ENCODE data around the gene TMCO2.

TMCO2 gene

GRCh38 chr1:40257688-40258444, 10.1 kb downstream of the TMCO2 start, which contains the start of gene ZMPSTE24:
ZMPSTE24 (plus strand) TSS chr1:40258236; CDS start chr1:40258272, 36 bp downstream.
- H3K9ac ChIP-seq (ENCODE audit: low read length), result peak within 1 kb of the TSS; percentile 92
- no peaks in the 10 kb centered on the region for H3K9me3 ChIP-seq (ENCODE audit: control insufficient read depth, low read length)
- H3K4me1 ChIP-seq (ENCODE audit: control insufficient read depth, insufficient read depth, low read length), result peaks cover 21% of the 10 kb centered on the region
- peak; percentile 98 for DNase-seq (ENCODE audit: low read depth)
- peaks cover 28% of the 10 kb centered on the region for H3K36me3 ChIP-seq (ENCODE audit: control insufficient read depth, insufficient read depth, low read length, severe bottlenecking)
- H3K27me3 ChIP-seq (replicated peaks; ENCODE audit: control insufficient read depth, insufficient read depth, low read length), result no peaks in the 10 kb centered on the region
- H3K4me3 ChIP-seq (ENCODE audit: low read length), result peak within 1 kb of the TSS; percentile 98

DNA sequence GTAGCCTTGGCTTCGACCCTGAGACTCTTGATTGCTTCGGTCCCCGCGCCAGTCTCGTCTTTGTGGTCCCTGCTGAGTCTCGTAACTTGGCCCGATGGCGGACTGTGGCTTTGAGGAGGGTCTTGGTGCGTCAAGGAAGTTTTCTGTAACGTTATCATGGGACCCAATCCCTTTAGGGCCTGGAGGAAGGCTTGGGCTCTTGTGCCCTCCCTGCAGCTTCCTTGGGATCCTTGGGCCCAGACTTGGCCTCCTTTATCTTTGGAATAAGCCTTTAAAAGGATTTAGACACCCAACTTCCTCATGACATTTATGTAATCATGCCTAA, 10.7 kb downstream of the TMCO2 start:
- peak overlapping the region; percentile 98 for H3K4me3 ChIP-seq (ENCODE audit: low read length)
- peaks cover 26% of the 10 kb centered on the region for H3K4me1 ChIP-seq (ENCODE audit: control insufficient read depth, insufficient read depth, low read length)
- H3K27me3 ChIP-seq (replicated peaks; ENCODE audit: control insufficient read depth, insufficient read depth, low read length), result no peaks in the 10 kb centered on the region
- peak; percentile 54 for DNase-seq (ENCODE audit: low read depth)
- peak overlapping the region; percentile 92 for H3K9ac ChIP-seq (ENCODE audit: low read length)
- H3K36me3 ChIP-seq (ENCODE audit: control insufficient read depth, insufficient read depth, low read length, severe bottlenecking), result peaks cover 33% of the 10 kb centered on the region
- no peaks in the 10 kb centered on the region for H3K9me3 ChIP-seq (ENCODE audit: control insufficient read depth, low read length)

GRCh38 chr1:40264354-40264781, 16.6 kb downstream of the TMCO2 start:
- Histone ChIP-seq H3K4me1 (ENCODE audit: control insufficient read depth, insufficient read depth, low read length) (peaks cover 42% of the 10 kb centered on the region), H3K4me3 (ENCODE audit: low read length) (no peak overlapping the region), H3K27me3 (replicated peaks; ENCODE audit: control insufficient read depth, insufficient read depth, low read length) (no peaks in the 10 kb centered on the region), H3K9me3 (ENCODE audit: control insufficient read depth, low read length) (no peaks in the 10 kb centered on the region), H3K9ac (ENCODE audit: low read length) (no peak overlapping the region), H3K36me3 (ENCODE audit: control insufficient read depth, insufficient read depth, low read length, severe bottlenecking) (peaks cover 61% of the 10 kb centered on the region)
- no peak for DNase-seq (ENCODE audit: low read depth)

GRCh38 chr1:40265298-40265697, 17.6 kb downstream of the TMCO2 start:
- H3K9ac ChIP-seq (ENCODE audit: low read length), result no peak overlapping the region
- peaks cover 42% of the 10 kb centered on the region for H3K4me1 ChIP-seq (ENCODE audit: control insufficient read depth, insufficient read depth, low read length)
- H3K27me3 ChIP-seq (replicated peaks; ENCODE audit: control insufficient read depth, insufficient read depth, low read length), result no peaks in the 10 kb centered on the region
- no peak overlapping the region for H3K4me3 ChIP-seq (ENCODE audit: low read length)
- no peaks in the 10 kb centered on the region for H3K9me3 ChIP-seq (ENCODE audit: control insufficient read depth, low read length)
- peaks cover 68% of the 10 kb centered on the region for H3K36me3 ChIP-seq (ENCODE audit: control insufficient read depth, insufficient read depth, low read length, severe bottlenecking)
- no peak for DNase-seq (ENCODE audit: low read depth)

DNA sequence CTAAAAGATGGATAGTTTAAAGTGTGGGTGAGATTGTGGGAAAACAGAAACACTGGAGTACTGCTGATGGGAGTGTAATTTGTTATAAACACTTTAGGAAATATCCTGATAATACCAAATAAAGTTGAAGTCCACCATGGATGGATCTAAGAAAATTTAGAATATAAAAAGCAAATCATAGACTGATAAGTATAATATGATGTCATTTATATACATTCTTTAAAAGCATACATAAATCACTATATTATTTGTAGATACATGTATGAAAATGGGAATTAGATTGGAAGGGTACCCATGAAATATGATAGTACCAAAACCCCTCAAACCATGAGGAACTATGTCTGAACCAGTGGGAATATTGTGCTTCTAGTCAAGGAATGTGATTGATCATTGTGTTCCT, 18.2 kb downstream of the TMCO2 start:
- H3K9me3 ChIP-seq (ENCODE audit: control insufficient read depth, low read length), result no peaks in the 10 kb centered on the region
- H3K36me3 ChIP-seq (ENCODE audit: control insufficient read depth, insufficient read depth, low read length, severe bottlenecking), result peaks cover 68% of the 10 kb centered on the region
- H3K27me3 ChIP-seq (replicated peaks; ENCODE audit: control insufficient read depth, insufficient read depth, low read length), result no peaks in the 10 kb centered on the region
- H3K4me1 ChIP-seq (ENCODE audit: control insufficient read depth, insufficient read depth, low read length), result peaks cover 44% of the 10 kb centered on the region
- H3K9ac ChIP-seq (ENCODE audit: low read length), result no peak overlapping the region
- H3K4me3 ChIP-seq (ENCODE audit: low read length), result no peak overlapping the region
- DNase-seq (ENCODE audit: low read depth), result no peak

DNA sequence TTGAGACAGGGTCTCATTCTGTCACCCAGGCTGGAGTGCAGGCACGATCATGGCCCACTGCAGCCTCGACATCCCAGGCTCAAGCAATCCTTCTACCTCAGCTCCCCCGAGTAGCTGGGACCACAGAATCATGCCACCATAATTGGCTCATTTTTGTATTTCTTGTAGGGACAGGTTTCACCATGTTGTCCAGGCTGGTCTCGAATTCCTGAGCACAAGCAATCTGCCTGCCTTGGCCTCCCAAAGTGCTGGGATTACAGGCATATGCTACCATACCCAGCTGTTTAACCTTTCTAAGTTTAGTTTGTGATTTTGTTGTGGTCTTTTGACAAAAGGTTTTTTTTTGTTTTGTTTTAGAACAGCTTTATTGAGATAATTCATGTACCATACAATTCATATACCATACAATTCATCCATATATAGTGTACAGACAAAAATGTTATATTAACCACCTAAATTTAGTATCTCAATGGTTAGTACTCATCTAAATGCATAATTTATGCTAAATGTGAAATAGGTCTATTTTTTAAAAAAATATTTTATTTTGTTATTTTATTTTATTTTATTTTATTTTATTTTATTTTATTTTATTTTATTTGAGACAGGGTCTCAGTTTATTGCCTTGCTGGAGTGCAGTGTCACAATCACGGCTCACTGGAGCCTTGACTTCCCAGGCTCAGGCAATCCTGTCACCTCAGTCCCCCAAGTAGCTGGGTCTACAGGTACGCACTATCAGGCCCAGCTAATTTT, 19.2 kb downstream of the TMCO2 start:
- Histone ChIP-seq H3K4me1 (ENCODE audit: control insufficient read depth, insufficient read depth, low read length) (peaks cover 44% of the 10 kb centered on the region), H3K4me3 (ENCODE audit: low read length) (peak overlapping the region; percentile 48), H3K27me3 (replicated peaks; ENCODE audit: control insufficient read depth, insufficient read depth, low read length) (no peaks in the 10 kb centered on the region), H3K9ac (ENCODE audit: low read length) (no peak overlapping the region), H3K9me3 (ENCODE audit: control insufficient read depth, low read length) (no peaks in the 10 kb centered on the region), H3K36me3 (ENCODE audit: control insufficient read depth, insufficient read depth, low read length, severe bottlenecking) (peaks cover 68% of the 10 kb centered on the region)
- DNase-seq (ENCODE audit: low read depth), result no peak

DNA sequence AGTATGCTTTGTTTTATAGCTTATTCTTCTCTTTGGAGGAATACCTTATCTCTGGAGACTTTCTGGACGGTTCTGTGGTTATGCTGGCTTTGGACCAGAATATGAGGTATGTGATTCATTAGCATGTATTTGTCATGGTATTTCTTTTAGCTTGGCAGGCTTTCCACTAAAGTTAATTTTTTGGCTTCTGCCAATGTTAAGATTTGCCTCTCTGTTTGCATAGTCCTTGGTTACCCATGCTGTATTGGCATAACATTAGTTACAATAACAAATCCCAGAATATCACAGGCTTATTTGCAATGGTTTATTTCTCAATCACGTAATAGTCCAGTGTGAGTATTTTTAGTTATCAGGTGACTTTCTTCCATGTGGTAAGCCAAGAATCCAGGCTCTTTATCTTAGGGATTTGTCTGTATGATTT, 20.0 kb downstream of the TMCO2 start:
- H3K9ac ChIP-seq (ENCODE audit: low read length), result peak overlapping the region; percentile 68
- peaks cover 40% of the 10 kb centered on the region for H3K4me1 ChIP-seq (ENCODE audit: control insufficient read depth, insufficient read depth, low read length)
- H3K9me3 ChIP-seq (ENCODE audit: control insufficient read depth, low read length), result no peaks in the 10 kb centered on the region
- peaks cover 68% of the 10 kb centered on the region for H3K36me3 ChIP-seq (ENCODE audit: control insufficient read depth, insufficient read depth, low read length, severe bottlenecking)
- peak; percentile 95 for DNase-seq (ENCODE audit: low read depth)
- peak overlapping the region; percentile 48 for H3K4me3 ChIP-seq (ENCODE audit: low read length)
- no peaks in the 10 kb centered on the region for H3K27me3 ChIP-seq (replicated peaks; ENCODE audit: control insufficient read depth, insufficient read depth, low read length)

GRCh38 chr1:40268211-40268610, 20.5 kb downstream of the TMCO2 start:
- Histone ChIP-seq H3K27me3 (replicated peaks; ENCODE audit: control insufficient read depth, insufficient read depth, low read length) (no peaks in the 10 kb centered on the region), H3K9me3 (ENCODE audit: control insufficient read depth, low read length) (no peaks in the 10 kb centered on the region), H3K4me3 (ENCODE audit: low read length) (peak overlapping the region; percentile 12), H3K36me3 (ENCODE audit: control insufficient read depth, insufficient read depth, low read length, severe bottlenecking) (peaks cover 67% of the 10 kb centered on the region), H3K4me1 (ENCODE audit: control insufficient read depth, insufficient read depth, low read length) (peaks cover 36% of the 10 kb centered on the region), H3K9ac (ENCODE audit: low read length) (peak overlapping the region; percentile 68)
- no peak for DNase-seq (ENCODE audit: low read depth)

- Histone ChIP-seq H3K9ac (ENCODE audit: low read length) (no peak overlapping the region), H3K4me3 (ENCODE audit: low read length) (no peak overlapping the region), H3K27me3 (replicated peaks; ENCODE audit: control insufficient read depth, insufficient read depth, low read length) (no peaks in the 10 kb centered on the region), H3K4me1 (ENCODE audit: control insufficient read depth, insufficient read depth, low read length) (peaks cover 30% of the 10 kb centered on the region), H3K36me3 (ENCODE audit: control insufficient read depth, insufficient read depth, low read length, severe bottlenecking) (peaks cover 69% of the 10 kb centered on the region), H3K9me3 (ENCODE audit: control insufficient read depth, low read length) (no peaks in the 10 kb centered on the region)
- DNase-seq (ENCODE audit: low read depth), result no peak
Measured at GRCh38 chr1:40270152-40270834, 22.6 kb downstream of the TMCO2 start.

DNA sequence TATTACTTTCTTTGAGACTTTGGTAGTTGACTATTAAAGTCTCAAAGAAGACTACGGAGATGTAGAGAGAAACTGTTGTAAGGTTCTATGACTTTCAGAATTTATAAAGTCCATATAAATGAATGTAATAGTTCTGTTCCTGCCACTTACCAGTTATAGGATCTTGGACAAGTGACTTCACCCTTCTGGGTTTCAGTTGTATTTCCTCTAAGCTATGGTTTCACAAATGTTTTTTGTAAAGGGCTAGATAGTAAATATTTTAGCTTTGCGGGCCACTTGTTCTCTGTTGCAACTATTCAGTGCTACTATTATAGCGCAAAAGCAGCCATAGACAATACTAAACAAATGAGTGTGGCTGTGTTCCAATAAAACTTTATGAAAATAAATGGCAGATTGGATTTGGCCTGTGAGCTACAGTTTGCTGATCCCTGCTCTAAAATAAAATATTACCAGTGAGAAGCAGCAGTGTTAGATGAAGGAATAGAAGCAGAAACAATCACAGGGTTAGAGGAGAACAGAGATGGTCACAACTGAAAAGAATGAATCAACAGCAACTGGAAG, 25.0 kb downstream of the TMCO2 start:
- Histone ChIP-seq H3K4me3 (ENCODE audit: low read length) (no peak overlapping the region), H3K9me3 (ENCODE audit: control insufficient read depth, low read length) (no peaks in the 10 kb centered on the region), H3K9ac (ENCODE audit: low read length) (no peak overlapping the region), H3K36me3 (ENCODE audit: control insufficient read depth, insufficient read depth, low read length, severe bottlenecking) (peaks cover 75% of the 10 kb centered on the region), H3K4me1 (ENCODE audit: control insufficient read depth, insufficient read depth, low read length) (peaks cover 14% of the 10 kb centered on the region), H3K27me3 (replicated peaks; ENCODE audit: control insufficient read depth, insufficient read depth, low read length) (no peaks in the 10 kb centered on the region)
- DNase-seq (ENCODE audit: low read depth), result no peak
